SK-N-SH (cell line): ENCODE measurements around the gene ZNF592. TPM values are rescaled to one million over a fixed set of nuclear protein-coding genes. Genes with fewer than 3 reads are reported as not detected.

Source experiments
- CTCF ChIA-PET: fragments of 300-600, 350-600 bp; formaldehyde crosslinking; extraction: SDS; loops from one replicate; lab custom pipeline; 2021; lab: Yijun Ruan, JAX
- POLR2A ChIA-PET: fragments of 350-600 bp; sonication (Branson Sonifier 250); formaldehyde crosslinking; extraction: SDS; loops from one replicate; lab custom pipeline; 2020; ENCODE audit warnings: antibody characterized with exemption, inconsistent platforms; lab: Yijun Ruan, JAX
- DNase-seq: peaks from one replicate; pipeline ENCODE4 v3.0.0; 2012
- H2AFZ ChIP-seq: fragments of 200-600 bp; sonication (generic); 2 replicates; pipeline ENCODE4 v1.8.1; 2016; ENCODE audit warnings: antibody characterized with exemption, mild to moderate bottlenecking, low read depth
- H3F3A ChIP-seq: fragments of 200-600 bp; sonication (generic); replicated peaks from 2 replicates; pipeline ENCODE3; 2016; ENCODE audit warnings: antibody characterized with exemption, mild to moderate bottlenecking; ENCODE audit not compliant: insufficient read depth
- H3K27ac ChIP-seq, 2 experiments: fragments of 200-500 bp in 1 of 2; fragments of 200-600 bp in 1 of 2; sonication (Bioruptor generic) in 1 of 2; sonication (generic), shearing (Covaris generic) in 1 of 2; 2 replicates each; pipeline versions ENCODE4 v1.5.1 to v1.6.1; 2014 to 2016; ENCODE audit warnings: low read depth in 2 of 2, inconsistent platforms in 1 of 2, low read length in 1 of 2, mild to moderate bottlenecking in 1 of 2, mixed read lengths in 1 of 2
- H3K27me3 ChIP-seq: fragments of 200-600 bp; sonication (generic), shearing (Covaris generic); 2 replicates; pipeline ENCODE4 v1.6.1; 2016; ENCODE audit warnings: mixed run types; ENCODE audit not compliant: insufficient read depth
- H3K36me3 ChIP-seq, 2 experiments: fragments of 200-500 bp in 1 of 2; fragments of 200-600 bp in 1 of 2; sonication (Bioruptor generic) in 1 of 2; sonication (generic) in 1 of 2; replicated peaks in 1 of 2; 2 replicates each; pipeline versions ENCODE3 to v1.5.1; 2014 to 2016; ENCODE audit warnings: low read length in 1 of 2, mild to moderate bottlenecking in 1 of 2; ENCODE audit not compliant: insufficient read depth in 2 of 2, control insufficient read depth in 1 of 2
- H3K4me1 ChIP-seq, 2 experiments: fragments of 200-500 bp in 1 of 2; fragments of 200-600 bp in 1 of 2; sonication (Bioruptor generic) in 1 of 2; sonication (generic), shearing (Covaris generic) in 1 of 2; 2 replicates each; pipeline versions ENCODE4 v1.5.1 to v1.6.1; 2014 to 2016; ENCODE audit warnings: low read depth in 1 of 2, low read length in 1 of 2, mixed run types in 1 of 2; ENCODE audit not compliant: insufficient read depth in 2 of 2, control insufficient read depth in 1 of 2
- H3K4me2 ChIP-seq: fragments of 200-600 bp; sonication (generic), shearing (Covaris generic); 2 replicates; pipeline ENCODE4 v1.6.1; 2017; ENCODE audit warnings: mixed run types
- H3K4me3 ChIP-seq, 2 experiments: fragments of 200-500 bp in 1 of 2; fragments of 200-600 bp in 1 of 2; sonication (Bioruptor generic) in 1 of 2; sonication (generic), shearing (Covaris generic) in 1 of 2; 2 replicates each; pipeline versions ENCODE4 v1.5.1 to v1.8.1; 2014 to 2016; ENCODE audit warnings: low read depth in 2 of 2, inconsistent platforms in 1 of 2, low read length in 1 of 2, mild to moderate bottlenecking in 1 of 2, mixed read lengths in 1 of 2, moderate library complexity in 1 of 2
- H3K79me2 ChIP-seq: fragments of 200-600 bp; sonication (generic); 2 replicates; pipeline ENCODE4 v1.8.1; 2017; ENCODE audit warnings: mild to moderate bottlenecking; ENCODE audit not compliant: insufficient read depth
- H3K9ac ChIP-seq: fragments of 200-600 bp; sonication (generic); 2 replicates; pipeline ENCODE4 v1.6.1; 2017; ENCODE audit warnings: mixed run types
- H3K9me2 ChIP-seq: fragments of 200-600 bp; sonication (generic); 2 replicates; pipeline ENCODE4 v1.6.1; 2017; ENCODE audit warnings: mixed run types
- H3K9me3 ChIP-seq: fragments of 200-600 bp; sonication (generic); 2 replicates; pipeline ENCODE4 v1.6.1; 2017; ENCODE audit warnings: mixed run types, mild to moderate bottlenecking, moderate library complexity
- H4K20me1 ChIP-seq: fragments of 200-600 bp; sonication (generic); 2 replicates; pipeline ENCODE4 v1.6.1; 2017; ENCODE audit warnings: mild to moderate bottlenecking, mixed run types; ENCODE audit not compliant: insufficient read depth
- CHD2 ChIP-seq: fragments of 150-350 bp; IDR thresholded peaks from 2 replicates; pipeline ENCODE4 v1.6.1; 2018; ENCODE audit warnings: low read length; ENCODE audit not compliant: partially characterized antibody
- ELF1 ChIP-seq: IDR thresholded peaks from 2 replicates; pipeline ENCODE4 v1.4.0; 2012
- EZH2phosphoT487 ChIP-seq: fragments of 200-600 bp; sonication (generic); IDR thresholded peaks from 2 replicates; pipeline ENCODE4 v1.6.1; 2017; ENCODE audit warnings: low read depth, mixed run types, mild to moderate bottlenecking, antibody characterized with exemption, moderate library complexity, borderline replicate concordance
- FOSL2 ChIP-seq: IDR thresholded peaks from 2 replicates; pipeline ENCODE4 v1.4.0; 2012; ENCODE audit warnings: low read depth, mild to moderate bottlenecking, moderate library complexity, borderline replicate concordance
- GABPA ChIP-seq: IDR thresholded peaks from 2 replicates; pipeline ENCODE4 v1.4.0; 2012; ENCODE audit warnings: low read depth, mild to moderate bottlenecking
- GATA2 ChIP-seq: sonication (generic); formaldehyde crosslinking; IDR thresholded peaks from 2 replicates; pipeline ENCODE4 v1.5.0; 2020; ENCODE audit warnings: mild to moderate bottlenecking, missing genetic modification reagents
- IRF3 ChIP-seq: fragments of 150-350 bp; IDR thresholded peaks from 2 replicates; pipeline ENCODE4 v1.6.1; 2016; ENCODE audit warnings: mild to moderate bottlenecking, low read depth, low read length
- JUND ChIP-seq: IDR thresholded peaks from 2 replicates; pipeline ENCODE4 v1.4.0; 2012
- MXI1 ChIP-seq: IDR thresholded peaks from 2 replicates; pipeline ENCODE4 v1.6.1; 2012; ENCODE audit warnings: mild to moderate bottlenecking, low read depth, low read length, improper control_type of control experiment
- NRF1 ChIP-seq: IDR thresholded peaks from 2 replicates; pipeline ENCODE4 v1.6.1; 2012; ENCODE audit warnings: low read depth, mild to moderate bottlenecking, low read length
- RAD21 ChIP-seq: IDR thresholded peaks from 2 replicates; pipeline ENCODE4 v1.6.1; 2012; ENCODE audit warnings: mild to moderate bottlenecking, low read length
- REST ChIP-seq: IDR thresholded peaks from 2 replicates; pipeline ENCODE4 v1.6.1; 2012; ENCODE audit warnings: mild to moderate bottlenecking, low read depth, low read length, moderate library complexity
- RFX5 ChIP-seq: IDR thresholded peaks from 2 replicates; pipeline ENCODE4 v1.6.1; 2012; ENCODE audit warnings: mild to moderate bottlenecking, improper control_type of control experiment, low read length
- SMC3 ChIP-seq: IDR thresholded peaks from 2 replicates; pipeline ENCODE4 v1.6.1; 2012; ENCODE audit warnings: low read depth, low read length, improper control_type of control experiment
- WGBS: methylation state at CpG from one replicate; pipeline ENCODE4 v1.1.6; 2017; ENCODE audit warnings: low lambda C conversion rate; 5-methylcytosine and 5-hydroxymethylcytosine counted together
- polyA plus RNA-seq, 3 experiments: library from polyadenylated mRNA; depleted of rRNA; stranded (reverse); fragments of >200 nt; gene quantifications; 2 replicates each; pipeline ENCODE4 v1.2.3, GENCODE V29; 2012
- TF ChIP-seq, protein P1 (sequence below): IDR thresholded peaks from 2 replicates; pipeline ENCODE4 v1.4.0; 2012; ENCODE audit warnings: low read depth

Gene ZNF592
- polyA plus RNA-seq, 1 of the 3 experiments (the other 2 are of a cell fraction): 8.0 TPM

DNA sequence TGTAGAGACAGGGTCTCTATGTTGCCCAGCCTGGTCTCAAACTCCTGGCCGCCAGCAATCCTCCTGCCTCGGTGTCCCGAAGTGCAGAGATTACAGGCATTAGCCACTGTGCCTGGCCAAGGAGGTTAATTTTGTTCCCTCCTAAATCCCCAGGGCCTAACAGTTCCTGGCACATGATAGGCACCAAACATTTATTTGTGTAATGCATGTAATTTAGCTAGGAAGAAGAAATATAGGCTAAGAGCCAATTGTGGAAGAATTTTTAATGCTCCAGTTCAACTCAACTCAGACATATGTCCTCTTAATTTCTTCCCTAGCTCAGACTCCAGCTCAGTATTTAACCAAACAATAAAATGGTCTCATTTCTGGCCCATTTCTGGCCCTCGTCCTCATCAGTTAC lies 7.7 kb upstream of the ZNF592 start:
- WGBS: 91% methylated on average over 4 of the region's 4 CpGs
- H2AFZ ChIP-seq: no peak overlapping the region
- no peaks in the 10 kb centered on the region for H4K20me1 ChIP-seq
- no peaks in the 10 kb centered on the region for H3K27me3 ChIP-seq
- POLR2A ChIA-PET: no interaction called here
- no peaks in the 10 kb centered on the region for H3K36me3 ChIP-seq
- no peak overlapping the region for H3K9ac ChIP-seq
- H3K79me2 ChIP-seq: 0 out of 2 replicates have a peak, but pooled peaks cover under 1% of the 10 kb centered on the region
- no peak overlapping the region for H3K4me3 ChIP-seq
- no peaks in the 10 kb centered on the region for H3K9me2 ChIP-seq
- no peak for TF ChIP-seq FOSL2
- TF ChIP-seq JUND: no peak
- no peak for TF ChIP-seq IRF3
- TF ChIP-seq GATA2 (CRISPR knock-in tag): no peak
- TF ChIP-seq NRF1: no peak
- H3K4me1 ChIP-seq: no peaks in the 10 kb centered on the region
- no peak overlapping the region for H3K4me2 ChIP-seq
- no peaks in the 10 kb centered on the region for H3K9me3 ChIP-seq
- no peaks in the 10 kb centered on the region for H3F3A ChIP-seq
- CTCF ChIA-PET: interaction anchor here (1.5 kb wide), 1 partner anchor 187 kb away, joined by 3 read pairs; no protein-coding TSS in a partner anchor
- no peak overlapping the region for H3K27ac ChIP-seq
- DNase-seq: no peak

GRCh38 chr15:84741121-84741520 lies 7.3 kb upstream of the ZNF592 start:
- H3K27ac ChIP-seq: no peak overlapping the region
- TF ChIP-seq REST: no peak
- TF ChIP-seq SMC3: no peak
- no peak for TF ChIP-seq CHD2
- TF ChIP-seq EZH2phosphoT487: no peak
- no peak for TF ChIP-seq FOSL2
- no peak for TF ChIP-seq ELF1
- TF ChIP-seq MXI1: no peak
- TF ChIP-seq RAD21: no peak
- TF ChIP-seq IRF3: no peak
- no peak for TF ChIP-seq JUND
- no peak for TF ChIP-seq GABPA
- no peak for TF ChIP-seq RFX5
- TF ChIP-seq, protein P1, sequence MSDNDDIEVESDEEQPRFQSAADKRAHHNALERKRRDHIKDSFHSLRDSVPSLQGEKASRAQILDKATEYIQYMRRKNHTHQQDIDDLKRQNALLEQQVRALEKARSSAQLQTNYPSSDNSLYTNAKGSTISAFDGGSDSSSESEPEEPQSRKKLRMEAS: no peak
- peaks cover 4% of the 10 kb centered on the region; the same call in 1 of the 2 replicates for H3K79me2 ChIP-seq
- no peak overlapping the region for H3K9ac ChIP-seq
- no peak overlapping the region for H2AFZ ChIP-seq
- H3K4me3 ChIP-seq: no peak overlapping the region
- H3K9me3 ChIP-seq: no peaks in the 10 kb centered on the region
- no peaks in the 10 kb centered on the region for H3K4me1 ChIP-seq
- no peak for DNase-seq
- H3K27me3 ChIP-seq: no peaks in the 10 kb centered on the region
- CTCF ChIA-PET: interaction anchor here (1.5 kb wide), 1 partner anchor 187 kb away, joined by 3 read pairs; no protein-coding TSS in a partner anchor
- H4K20me1 ChIP-seq: no peaks in the 10 kb centered on the region
- no peaks in the 10 kb centered on the region for H3K36me3 ChIP-seq
- POLR2A ChIA-PET: no interaction called here
- no peaks in the 10 kb centered on the region for H3F3A ChIP-seq
- WGBS: 82% methylated on average over 2 of the region's 2 CpGs
- no peaks in the 10 kb centered on the region for H3K9me2 ChIP-seq
- no peak overlapping the region for H3K4me2 ChIP-seq
